ENCODE data around the gene TGM2.

DNA sequence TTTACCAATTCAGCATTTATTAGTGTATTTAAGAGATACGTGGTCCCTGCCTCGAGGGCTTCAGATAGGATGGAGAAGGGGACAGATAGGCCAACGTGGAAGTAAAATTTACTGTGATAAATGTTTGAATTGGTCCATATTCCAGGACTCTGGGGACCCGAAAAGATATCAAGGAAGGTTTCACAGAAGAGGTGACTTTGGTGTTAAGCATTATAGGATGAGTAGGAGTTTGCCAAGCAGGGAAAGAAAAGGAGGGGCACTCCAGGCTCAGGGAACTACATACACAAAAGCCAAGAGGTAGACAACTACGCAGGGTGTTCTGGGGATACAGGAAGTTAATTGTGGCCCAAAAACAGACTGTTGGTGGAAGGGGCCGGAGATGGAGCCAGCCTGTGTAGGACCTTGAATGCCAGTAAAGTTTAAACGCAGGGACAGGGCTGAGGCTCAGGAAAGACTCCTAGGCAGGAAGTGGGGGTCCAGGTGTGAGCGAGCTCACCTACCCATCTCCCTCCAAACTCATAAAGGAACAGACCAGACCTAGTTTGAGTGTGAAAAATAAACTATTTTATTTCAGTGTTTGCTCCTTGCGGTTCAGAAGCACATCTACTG lies 37.0 kb downstream of the TGM2 start:
- no peak for TF ChIP-seq MYC (IDR thresholded peaks at IDR 0.05; ENCODE audit: borderline replicate concordance, low read length)
- TF ChIP-seq CTCF (IDR thresholded peaks at IDR 0.05) = no peak
- no peak for TF ChIP-seq POLR2A (IDR thresholded peaks at IDR 0.05; ENCODE audit: low read length)
- no peak for TF ChIP-seq EP300 (IDR thresholded peaks at IDR 0.05)
- TF ChIP-seq, protein P1, sequence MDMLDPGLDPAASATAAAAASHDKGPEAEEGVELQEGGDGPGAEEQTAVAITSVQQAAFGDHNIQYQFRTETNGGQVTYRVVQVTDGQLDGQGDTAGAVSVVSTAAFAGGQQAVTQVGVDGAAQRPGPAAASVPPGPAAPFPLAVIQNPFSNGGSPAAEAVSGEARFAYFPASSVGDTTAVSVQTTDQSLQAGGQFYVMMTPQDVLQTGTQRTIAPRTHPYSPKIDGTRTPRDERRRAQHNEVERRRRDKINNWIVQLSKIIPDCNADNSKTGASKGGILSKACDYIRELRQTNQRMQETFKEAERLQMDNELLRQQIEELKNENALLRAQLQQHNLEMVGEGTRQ (IDR thresholded peaks at IDR 0.05) = no peak
- TF ChIP-seq, protein P2, sequence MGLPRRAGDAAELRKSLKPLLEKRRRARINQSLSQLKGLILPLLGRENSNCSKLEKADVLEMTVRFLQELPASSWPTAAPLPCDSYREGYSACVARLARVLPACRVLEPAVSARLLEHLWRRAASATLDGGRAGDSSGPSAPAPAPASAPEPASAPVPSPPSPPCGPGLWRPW (IDR thresholded peaks at IDR 0.05) = no peak
- TF ChIP-seq RAD21 (conservative IDR thresholded peaks at IDR 0.05 in 1 of 2, IDR thresholded peaks at IDR 0.05 in 1 of 2) = no peak
- TF ChIP-seq POLR2AphosphoS2 (conservative IDR thresholded peaks at IDR 0.05; ENCODE audit: low read length) = 0 out of 2 replicates have a peak, but pooled peaks have one; percentile 28
- TF ChIP-seq NFE2L2 (conservative IDR thresholded peaks at IDR 0.05; ENCODE audit: low read length) = no peak
- no peak for TF ChIP-seq MAZ (IDR thresholded peaks at IDR 0.05; ENCODE audit: borderline replicate concordance, low read depth, low read length)
- no peak for TF ChIP-seq ZFP36 (IDR thresholded peaks at IDR 0.05; ENCODE audit: borderline replicate concordance, partially characterized antibody)
- TF ChIP-seq SMC3 (IDR thresholded peaks at IDR 0.05) = no peak
- TF ChIP-seq PHF8 (IDR thresholded peaks at IDR 0.05; ENCODE audit: borderline replicate concordance, low read depth) = no peak
- TF ChIP-seq ZNF302 (CRISPR knock-in tag; IDR thresholded peaks at IDR 0.05) = no peak
